Spleen (tissue), 11 donors: ENCODE measurements around the gene APOL3. TPM values are rescaled to one million over a fixed set of nuclear protein-coding genes. Genes with fewer than 3 reads are reported as not detected.
"Not testable (repeated sequence)": the region's sequence is repeated elsewhere in the genome, so short reads cannot be mapped to it uniquely, and the experiment has no call there.

Source experiments
- DNase-seq: peaks from one replicate; pipeline ENCODE4 v3.0.0-alpha.2; 2020
- H3K27ac ChIP-seq, 8 donors: fragments of 200-600 bp; sonication (generic) in 7 of 8; 1 replicate in 4 of 8; 2 replicates in 4 of 8; pipeline versions ENCODE4 v1.5.0 to v1.8.0; 2016 to 2021; ENCODE audit warnings: inconsistent platforms in 4 of 8, mild to moderate bottlenecking in 4 of 8, moderate library complexity in 1 of 8
- H3K27me3 ChIP-seq, 7 donors: fragments of 200-600 bp; sonication (generic) in 6 of 7; replicated peaks in 1 of 7; 1 replicate in 4 of 7; 2 replicates in 3 of 7; pipeline versions ENCODE4 v1.5.0 to v1.8.0; 2016 to 2021; ENCODE audit warnings: inconsistent platforms in 3 of 7, mild to moderate bottlenecking in 1 of 7
- H3K36me3 ChIP-seq, 6 donors: fragments of 200-600 bp; sonication (generic) in 5 of 6; 1 replicate in 4 of 6; 2 replicates in 2 of 6; pipeline versions ENCODE4 v1.5.0 to v1.8.0; 2016 to 2021; ENCODE audit warnings: inconsistent platforms in 2 of 6
- H3K4me1 ChIP-seq, 6 donors: fragments of 200-600 bp; sonication (generic) in 5 of 6; 1 replicate in 3 of 6; 2 replicates in 3 of 6; pipeline versions ENCODE4 v1.5.0 to v1.8.0; 2016 to 2021; ENCODE audit warnings: inconsistent platforms in 3 of 6
- H3K4me3 ChIP-seq, 8 donors: fragments of 200-600 bp; sonication (generic) in 7 of 8; 1 replicate in 4 of 8; 2 replicates in 4 of 8; pipeline versions ENCODE4 v1.5.0 to v1.8.0; 2016 to 2021; ENCODE audit warnings: inconsistent platforms in 4 of 8, mild to moderate bottlenecking in 4 of 8, moderate library complexity in 2 of 8
- H3K9me3 ChIP-seq, 8 donors: fragments of 200-600 bp; sonication (generic) in 7 of 8; 1 replicate in 4 of 8; 2 replicates in 4 of 8; pipeline versions ENCODE4 v1.5.0 to v1.8.0; 2016 to 2021; ENCODE audit warnings: inconsistent platforms in 4 of 8
- POLR2A ChIP-seq, 3 donors: fragments of 450-650 bp; IDR thresholded peaks; one replicate each; pipeline ENCODE4 v1.5.1; 2017; ENCODE audit warnings: antibody characterized with exemption in 3 of 3, mild to moderate bottlenecking in 1 of 3
- POLR2AphosphoS5 ChIP-seq, 3 donors: sonication (generic); formaldehyde crosslinking; IDR thresholded peaks; one replicate each; pipeline ENCODE4 v1.5.1; 2017; ENCODE audit warnings: antibody characterized with exemption in 3 of 3
- WGBS, 5 donors: extraction: QIAGEN DNeasy Blood & Tissue Kit in 3 of 5; methylation state at CpG; one replicate each; pipeline versions ENCODE4 v1.1.5 to v1.1.7; 2013 to 2018; 5-methylcytosine and 5-hydroxymethylcytosine counted together
- intact Hi-C: fragments of 100-400 bp; cut with DNase I; formaldehyde crosslinking; loops from one replicate; pipeline ENCODE4 v1.15.0; 2023; ENCODE audit warnings: low total_unique reads
- polyA plus RNA-seq, 3 donors: library from polyadenylated mRNA; stranded (reverse); fragments of 200-250 nt; gene quantifications; one replicate each; pipeline ENCODE4 v1.2.1, GENCODE V29; 2013
- total RNA-seq, 7 donors: library from RNA; depleted of rRNA in 3 of 7; stranded (reverse); fragments of >200 nt in 3 of 7; fragmentation: NEBNext Ultra II Directional in 4 of 7; extraction: Animal tissue kit (Norgen Biotek cat#: 25700) in 4 of 7; gene quantifications; one replicate each; pipeline versions ENCODE4 v1.1.0 to v1.2.1, GENCODE V29; 2016 to 2021
- TF ChIP-seq, protein P1 (sequence below), 11 experiments: fragments of 200-600 bp in 7 of 11; fragments of 450-650 bp in 4 of 11; sonication (generic) in 4 of 11; IDR thresholded peaks in 8 of 11; conservative IDR thresholded peaks in 3 of 11; 1 replicate in 7 of 11; 2 replicates in 4 of 11; pipeline versions ENCODE4 v1.4.0 to v1.8.0; 2016 to 2021; ENCODE audit warnings: antibody characterized with exemption in 11 of 11, inconsistent platforms in 4 of 11, mild to moderate bottlenecking in 1 of 11
- donor health status: healthy with polysubstance abuse.
- donor health status: DM: no; HTN: no; CAD: no; lungs with moderate emphysema.
- donor health status: DM: no; HTN: no; CAD: no.
- donor health status: Bipolar disorder and iron deficiency.
- donor health status: healthy.
- donor health status: DM: no; HTN: no; CAD: no.
- donor health status: DM: yes; HTN: yes; CAD: no.

Gene APOL3
- total and polyA plus RNA-seq, 10 donors: 32.6 to 146 (median 101) TPM

GRCh38 chr22:36144886-36145541 is 15.5 kb downstream of the APOL3 start:
- DNase-seq: peak; percentile 81
- WGBS, 5 donors: 68 to 76% (median 74%) methylated on average over 12 of the region's 12 CpGs

DNA sequence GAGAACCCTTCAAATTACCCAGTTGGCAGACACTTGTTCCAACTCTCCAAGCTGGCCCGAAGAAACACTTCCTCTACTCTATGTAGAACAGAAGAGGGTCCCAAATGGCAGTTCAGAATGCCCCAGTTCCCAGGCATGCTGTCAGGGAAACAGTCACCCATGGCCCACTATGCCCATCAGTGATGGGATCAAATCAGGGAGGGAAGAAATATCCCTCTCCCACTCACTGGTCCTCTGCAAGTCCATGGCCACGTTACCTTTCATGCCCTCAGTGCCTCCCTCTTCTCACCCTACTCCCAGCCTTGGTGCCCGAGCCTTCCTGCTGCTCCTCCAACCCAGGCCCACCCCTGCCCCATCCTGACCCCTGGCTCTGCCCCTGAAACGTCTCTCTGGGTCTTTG is 16.6 kb downstream of the APOL3 start:
- Histone ChIP-seq H3K4me1 (peaks cover 8 to 41% (median 25%) of the 10 kb centered on the region in 6 donors), H3K36me3 (peaks cover 3 to 100% (median 76%) of the 10 kb centered on the region in 6 donors), H3K4me3 (no peak overlapping the region), H3K9me3 (no peaks in the 10 kb centered on the region), H3K27me3 (no peaks in the 10 kb centered on the region), H3K27ac (peak overlapping the region in 1 of 8 donors; percentile 30)
- TF ChIP-seq POLR2A (IDR thresholded peaks at IDR 0.05) (no peak), POLR2AphosphoS5 (IDR thresholded peaks at IDR 0.05) (no peak)
- TF ChIP-seq, protein P1, sequence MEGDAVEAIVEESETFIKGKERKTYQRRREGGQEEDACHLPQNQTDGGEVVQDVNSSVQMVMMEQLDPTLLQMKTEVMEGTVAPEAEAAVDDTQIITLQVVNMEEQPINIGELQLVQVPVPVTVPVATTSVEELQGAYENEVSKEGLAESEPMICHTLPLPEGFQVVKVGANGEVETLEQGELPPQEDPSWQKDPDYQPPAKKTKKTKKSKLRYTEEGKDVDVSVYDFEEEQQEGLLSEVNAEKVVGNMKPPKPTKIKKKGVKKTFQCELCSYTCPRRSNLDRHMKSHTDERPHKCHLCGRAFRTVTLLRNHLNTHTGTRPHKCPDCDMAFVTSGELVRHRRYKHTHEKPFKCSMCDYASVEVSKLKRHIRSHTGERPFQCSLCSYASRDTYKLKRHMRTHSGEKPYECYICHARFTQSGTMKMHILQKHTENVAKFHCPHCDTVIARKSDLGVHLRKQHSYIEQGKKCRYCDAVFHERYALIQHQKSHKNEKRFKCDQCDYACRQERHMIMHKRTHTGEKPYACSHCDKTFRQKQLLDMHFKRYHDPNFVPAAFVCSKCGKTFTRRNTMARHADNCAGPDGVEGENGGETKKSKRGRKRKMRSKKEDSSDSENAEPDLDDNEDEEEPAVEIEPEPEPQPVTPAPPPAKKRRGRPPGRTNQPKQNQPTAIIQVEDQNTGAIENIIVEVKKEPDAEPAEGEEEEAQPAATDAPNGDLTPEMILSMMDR (IDR thresholded peaks at IDR 0.05 in 8 of 11, conservative IDR thresholded peaks at IDR 0.05 in 3 of 11): no peak
- intact Hi-C loops: no loop called here
- 76 to 88% (median 79%) methylated on average over 4 of the region's 4 CpGs for WGBS, 5 donors
- DNase-seq: no peak

More at GRCh38 chr22:36144886-36145541, 15.5 kb downstream of the APOL3 start:
- H3K4me3 ChIP-seq: no peak overlapping the region
- H3K36me3 ChIP-seq: peaks cover 3 to 100% (median 85%) of the 10 kb centered on the region in 6 donors
- H3K27me3 ChIP-seq: no peaks in the 10 kb centered on the region
- H3K4me1 ChIP-seq: peaks cover 8 to 52% (median 34%) of the 10 kb centered on the region in 6 donors
- intact Hi-C loops: no loop called here
- no peaks in the 10 kb centered on the region for H3K9me3 ChIP-seq
- H3K27ac ChIP-seq: peak overlapping the region in 7 of 8 donors; percentile 1 to 67 (median 56)
- TF ChIP-seq, protein P1 (IDR thresholded peaks at IDR 0.05 in 8 of 11, conservative IDR thresholded peaks at IDR 0.05 in 3 of 11): peak; percentile 45 to 90 (median 76)
- TF ChIP-seq POLR2A (IDR thresholded peaks at IDR 0.05): no peak
- peak in 1 of 3 donors; percentile 34 for TF ChIP-seq POLR2AphosphoS5 (IDR thresholded peaks at IDR 0.05)

GRCh38 chr22:36143066-36143815 is 17.3 kb downstream of the APOL3 start:
- H3K36me3 ChIP-seq: peaks cover 3 to 93% (median 69%) of the 10 kb centered on the region in 6 donors
- peaks cover 8 to 34% (median 21%) of the 10 kb centered on the region in 6 donors for H3K4me1 ChIP-seq
- no peak for DNase-seq
- no peaks in the 10 kb centered on the region for H3K27me3 ChIP-seq
- WGBS, 5 donors: 61 to 83% (median 75%) methylated on average over 5 of the region's 5 CpGs
- intact Hi-C loops: no loop called here
- H3K27ac ChIP-seq: peak overlapping the region in 1 of 8 donors; percentile 30
- no peaks in the 10 kb centered on the region for H3K9me3 ChIP-seq
- no peak overlapping the region for H3K4me3 ChIP-seq
- TF ChIP-seq, protein P1 (IDR thresholded peaks at IDR 0.05 in 8 of 11, conservative IDR thresholded peaks at IDR 0.05 in 3 of 11): no peak

DNA sequence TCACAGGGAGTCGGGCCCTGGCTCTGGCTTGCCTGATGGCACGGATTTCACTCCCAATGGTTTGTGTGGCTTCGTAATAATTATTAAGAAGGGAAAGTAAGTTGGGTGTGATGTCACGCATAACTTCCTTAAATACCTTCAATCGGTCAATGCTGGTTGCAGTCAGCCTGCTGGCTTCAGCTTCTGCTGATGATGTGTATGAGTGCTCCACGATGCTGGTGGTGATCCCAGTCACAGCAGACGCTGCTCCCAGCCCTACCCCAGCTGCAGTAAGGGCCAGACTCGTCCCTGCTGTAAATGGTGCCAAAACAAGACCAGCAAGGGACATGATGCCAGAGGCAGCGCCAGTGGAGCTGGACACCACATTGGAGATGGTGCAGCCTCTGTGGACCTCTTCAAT is 19.1 kb downstream of the APOL3 start:
- peaks cover 3 to 75% (median 53%) of the 10 kb centered on the region in 6 donors for H3K36me3 ChIP-seq
- intact Hi-C loops: no loop called here
- WGBS, 5 donors: 78 to 95% (median 90%) methylated on average over 8 to 9 of the region's 9 CpGs

GRCh38 chr22:36138709-36139108 is 21.8 kb downstream of the APOL3 start:
- H3K4me1 ChIP-seq, H3K27me3 ChIP-seq, H3K9me3 ChIP-seq, DNase-seq, H3K27ac ChIP-seq, intact Hi-C loops, H3K4me3 ChIP-seq: not testable (repeated sequence)
- 68 to 97% (median 89%) methylated on average over 1 of the region's 4 CpGs for WGBS, 5 donors
- peaks cover 3 to 47% (median 38%) of the 10 kb centered on the region in 6 donors for H3K36me3 ChIP-seq

More for the DNA sequence above, 19.1 kb downstream of the APOL3 start:
- Histone ChIP-seq H3K4me3 (no peak overlapping the region), H3K27me3 (no peaks in the 10 kb centered on the region), H3K27ac (peak overlapping the region in 1 of 8 donors; percentile 24), H3K9me3 (no peaks in the 10 kb centered on the region), H3K4me1 (peaks cover 5 to 17% (median 12%) of the 10 kb centered on the region in 6 donors)
- TF ChIP-seq, protein P1 (IDR thresholded peaks at IDR 0.05 in 8 of 11, conservative IDR thresholded peaks at IDR 0.05 in 3 of 11): no peak
- TF ChIP-seq POLR2AphosphoS5 (IDR thresholded peaks at IDR 0.05): peak in 2 of 3 donors; percentile 6 to 29
- no peak for TF ChIP-seq POLR2A (IDR thresholded peaks at IDR 0.05)
- DNase-seq: no peak
